Transverse colon (tissue), 4 donors: ENCODE data around the gene OPRM1.

ENCODE experiments used
- CTCF ChIP-seq, 5 experiments: fragments of 200-600 bp in 3 of 5; fragments of 450-650 bp in 2 of 5; sonication (generic) in 3 of 5; IDR thresholded peaks; 1 replicate in 2 of 5; 2 replicates in 3 of 5; pipeline ENCODE4 v1.5.1; 2016 to 2017; ENCODE audit warnings: antibody characterized with exemption in 5 of 5, inconsistent platforms in 3 of 5, mild to moderate bottlenecking in 2 of 5, moderate library complexity in 1 of 5
- EP300 ChIP-seq: sonication (generic); formaldehyde crosslinking; IDR thresholded peaks from one replicate; pipeline ENCODE4 v1.6.1; 2017; ENCODE audit warnings: antibody characterized with exemption, low read depth
- POLR2A ChIP-seq: fragments of 450-650 bp; IDR thresholded peaks from one replicate; pipeline ENCODE4 v1.6.1; 2016; ENCODE audit warnings: antibody characterized with exemption, mild to moderate bottlenecking, moderate library complexity
- POLR2AphosphoS5 ChIP-seq, 3 donors: sonication (generic); formaldehyde crosslinking; IDR thresholded peaks; one replicate each; pipeline ENCODE4 v1.6.1; 2016; ENCODE audit warnings: antibody characterized with exemption in 3 of 3

- TF ChIP-seq CTCF (IDR thresholded peaks at IDR 0.05), result no peak
- no peak for TF ChIP-seq POLR2A
- TF ChIP-seq EP300, result no peak
- no peak for TF ChIP-seq POLR2AphosphoS5 (IDR thresholded peaks at IDR 0.05)
Measured at GRCh38 chr6:154138793-154139192, 99.8 kb downstream of the OPRM1 start.
